Fibroblast of skin of right biceps (primary cell): ENCODE results near the gene SMIM38.

Experiments
- DNase-seq: peaks from one replicate; pipeline ENCODE4 v3.0.0-alpha.2; 2013

The SMIM38 gene

DNA sequence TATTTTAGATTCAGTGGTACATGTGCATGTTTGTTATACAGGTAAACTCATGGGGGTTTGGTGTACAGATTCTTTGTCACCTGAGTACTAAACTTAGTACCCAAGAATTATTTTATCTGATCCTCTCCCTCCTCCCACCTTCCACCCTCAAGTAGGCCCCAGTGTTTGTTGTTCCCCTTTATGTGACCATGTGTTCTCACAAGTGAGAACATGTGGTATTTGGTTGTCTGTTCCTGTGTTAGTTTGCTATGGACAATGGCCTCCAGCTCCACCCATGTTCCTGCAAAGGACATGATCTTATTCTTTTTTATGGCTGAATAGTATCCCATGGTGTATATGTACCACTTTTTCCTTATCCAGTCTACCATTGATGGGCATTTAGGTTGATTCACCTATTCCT is 6.8 kb downstream of the SMIM38 start:
- no peak for DNase-seq

DNA sequence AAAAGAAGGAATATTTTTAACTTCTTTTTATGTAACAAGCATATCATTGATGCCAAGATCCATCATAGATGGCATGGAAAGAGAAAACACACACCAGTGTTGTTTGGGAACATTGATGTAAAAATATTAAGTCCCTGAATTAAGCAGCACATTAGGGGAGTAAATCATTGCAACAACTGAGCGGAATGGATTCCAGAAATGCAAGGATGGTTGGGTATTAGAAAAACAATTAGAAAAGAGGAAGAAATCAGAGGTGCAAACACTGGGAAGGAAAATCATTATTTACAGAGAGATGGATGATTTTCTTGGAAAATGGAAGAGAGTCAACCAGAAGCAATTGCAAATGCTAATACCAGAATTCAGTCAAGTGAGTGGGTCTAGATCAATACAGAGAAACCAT is 8.1 kb downstream of the SMIM38 start:
- DNase-seq: no peak

DNA sequence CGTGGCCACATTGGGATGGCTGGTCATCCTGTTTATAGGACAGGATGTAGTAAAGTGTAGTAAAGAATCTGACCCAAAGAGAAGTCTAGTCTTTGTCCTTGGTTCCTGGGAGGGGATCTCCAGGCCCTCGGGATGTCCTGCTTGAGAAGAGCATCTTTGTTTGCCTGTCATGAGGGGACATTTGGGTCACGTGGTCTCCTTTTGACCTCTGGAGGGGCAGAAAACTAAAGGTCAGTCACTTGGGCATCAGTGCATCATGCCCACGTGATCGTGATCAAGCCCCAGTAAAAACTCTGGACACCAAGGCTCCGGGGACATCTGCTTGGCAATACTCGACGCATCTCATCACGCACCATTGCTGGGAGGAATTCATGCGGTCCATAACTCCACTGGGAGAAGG is 9.1 kb downstream of the SMIM38 start:
- DNase-seq: no peak

DNA sequence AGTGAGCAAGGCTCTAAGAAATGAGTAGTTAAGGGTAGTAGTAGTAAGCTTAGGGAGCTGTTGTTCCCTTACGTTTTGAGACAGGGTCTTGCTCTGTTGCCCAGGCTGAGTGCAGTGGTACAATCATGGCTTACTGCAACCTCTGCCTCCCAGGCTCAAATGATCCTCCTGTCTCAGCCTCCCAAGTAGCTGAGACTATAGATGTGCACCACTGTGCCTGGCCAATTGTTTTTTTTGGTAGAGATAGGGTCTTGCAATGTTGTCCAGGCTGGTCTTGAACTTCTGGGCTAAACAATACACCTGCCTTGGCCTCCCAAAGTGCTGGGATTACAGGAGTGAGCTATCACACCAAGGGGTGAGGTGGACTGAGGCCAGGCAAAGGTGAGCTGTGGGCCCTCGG is 10.0 kb downstream of the SMIM38 start:
- DNase-seq: no peak

DNA sequence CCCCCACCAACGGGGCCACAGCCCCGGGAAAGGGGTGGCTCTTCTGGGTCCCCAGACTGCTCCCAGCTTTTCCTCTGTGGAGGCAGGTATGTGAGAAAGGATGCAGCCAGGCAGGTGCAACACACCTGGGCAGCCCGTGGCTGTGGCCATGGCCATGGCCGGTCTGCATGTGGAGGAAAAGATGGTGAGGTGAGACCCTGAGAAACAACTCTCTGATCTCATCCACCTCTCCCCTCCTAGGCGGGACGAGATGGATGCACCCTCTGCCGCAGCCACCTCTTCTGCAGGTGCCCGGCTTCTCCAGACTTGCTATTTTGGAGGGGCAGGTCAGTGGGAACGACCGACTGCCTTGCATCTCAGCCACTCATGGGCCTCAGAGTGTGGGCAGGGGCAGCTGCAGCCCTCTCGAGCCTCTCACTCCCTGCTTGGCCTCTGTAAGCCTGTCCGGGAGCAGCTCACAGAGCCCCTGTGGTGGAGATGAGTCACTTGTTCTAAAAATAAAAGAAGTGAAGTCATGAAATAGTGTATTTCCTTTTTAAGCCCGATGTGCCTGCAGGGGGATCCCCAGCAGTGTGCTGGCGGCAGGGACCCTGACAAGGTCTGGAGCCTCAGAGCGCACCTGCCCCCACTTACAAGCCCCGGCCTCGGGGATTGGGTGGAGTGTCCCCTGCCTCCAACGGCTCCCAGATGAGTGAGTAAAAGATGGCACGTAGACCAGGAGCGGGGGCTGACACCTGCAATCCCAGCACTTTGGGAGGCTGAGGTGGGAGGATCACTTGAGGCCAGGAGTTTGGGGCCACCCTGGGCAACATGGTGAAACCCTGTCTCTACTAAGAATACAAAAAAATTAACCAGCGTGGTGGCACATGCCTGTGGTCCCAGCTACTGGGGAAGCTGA is 10.7 kb downstream of the SMIM38 start:
- DNase-seq: peak; percentile 86

DNA sequence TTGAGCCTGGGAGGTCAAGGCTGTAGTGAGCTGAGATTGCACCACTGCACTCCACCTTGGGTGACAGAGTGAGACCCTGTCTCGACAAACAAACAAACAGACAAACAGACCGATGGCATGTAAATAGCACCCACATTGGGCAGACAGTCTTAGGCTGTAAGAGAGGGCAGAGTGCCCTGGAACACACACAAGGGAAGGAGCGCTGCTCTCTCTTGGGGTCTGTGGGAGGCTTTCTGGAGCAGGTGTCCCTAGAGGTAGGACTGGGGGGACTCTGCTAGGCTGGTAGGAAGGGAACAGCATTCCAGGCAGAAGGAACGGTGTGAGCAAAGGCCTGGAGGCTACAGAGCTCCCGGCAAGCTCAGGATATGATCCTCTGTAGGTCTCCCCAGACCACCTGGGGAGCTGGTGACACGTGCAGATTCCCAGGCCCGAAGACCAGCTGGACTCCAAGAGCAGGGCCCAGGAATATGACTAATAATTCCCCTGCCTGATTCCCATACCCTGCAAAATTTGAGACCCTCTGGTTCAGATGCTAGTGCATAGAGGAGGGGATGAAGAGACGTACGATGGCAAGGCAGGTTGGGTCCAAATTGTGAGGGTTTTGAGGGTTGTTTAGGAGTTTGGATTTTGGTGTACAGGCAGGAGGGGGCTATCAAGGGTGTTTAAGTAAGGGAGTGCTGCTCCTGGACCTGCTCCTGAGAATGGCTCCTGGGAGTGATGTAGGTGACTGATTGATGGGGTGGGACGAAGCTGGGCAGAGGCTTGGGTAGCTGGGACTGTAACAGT is 11.6 kb downstream of the SMIM38 start:
- DNase-seq: no peak

DNA sequence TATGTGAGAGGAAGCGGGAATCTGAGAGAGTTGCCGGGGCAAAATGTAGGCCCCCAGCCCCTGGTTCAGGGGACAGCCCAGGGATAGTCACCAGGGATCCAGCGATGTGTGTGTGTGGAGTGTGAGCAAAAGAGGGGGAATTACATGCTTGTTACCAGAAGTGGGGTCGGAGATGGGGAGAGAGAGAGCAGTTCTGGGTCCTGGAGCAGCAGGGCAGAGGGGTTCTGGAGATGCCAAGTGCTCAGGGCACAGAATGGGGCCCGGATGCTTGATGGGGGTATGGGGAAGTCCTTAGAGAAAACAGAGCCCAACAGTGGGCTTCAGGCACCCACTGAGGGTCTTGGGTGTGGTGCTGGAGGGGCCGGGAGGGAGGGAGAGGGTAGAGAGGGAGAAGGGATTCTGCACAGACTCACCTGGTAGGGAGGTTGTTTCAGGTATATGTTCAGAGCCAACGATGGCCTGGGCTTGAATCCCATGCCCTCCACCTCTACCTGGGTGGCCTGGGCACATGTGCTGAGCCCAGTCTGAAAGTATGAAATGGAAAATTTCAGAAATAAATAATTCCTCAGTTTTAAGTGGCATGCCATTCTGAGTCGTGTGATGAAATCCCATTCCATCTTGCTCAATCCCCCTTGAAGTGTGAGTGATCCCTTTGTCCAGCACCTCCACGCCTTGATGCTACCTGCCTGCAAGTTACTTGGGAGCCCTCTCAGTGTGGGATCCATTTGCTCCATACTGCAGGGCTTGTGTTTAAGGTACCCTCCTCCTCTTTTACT is 12.4 kb downstream of the SMIM38 start:
- peak; percentile 31 for DNase-seq

DNA sequence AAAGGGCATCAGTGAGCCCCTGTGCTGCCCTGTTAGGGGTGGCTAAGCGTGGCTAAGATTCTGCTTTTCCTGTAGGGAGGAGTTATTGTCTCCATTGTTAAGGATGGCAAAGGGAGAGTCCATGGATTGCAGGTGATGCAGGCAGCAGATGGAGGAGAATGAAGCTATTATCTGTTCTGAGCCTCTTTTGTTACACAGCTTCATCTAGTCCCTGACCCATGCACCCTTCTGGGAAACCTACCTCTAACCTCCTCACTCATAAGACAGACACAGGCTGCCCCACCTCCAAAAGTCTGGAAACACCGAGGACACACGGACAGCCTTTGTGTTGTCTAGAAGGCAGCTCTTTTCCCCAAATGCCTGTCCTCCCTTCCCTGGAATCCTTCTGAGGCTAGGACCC is 13.7 kb downstream of the SMIM38 start:
- no peak for DNase-seq

DNA sequence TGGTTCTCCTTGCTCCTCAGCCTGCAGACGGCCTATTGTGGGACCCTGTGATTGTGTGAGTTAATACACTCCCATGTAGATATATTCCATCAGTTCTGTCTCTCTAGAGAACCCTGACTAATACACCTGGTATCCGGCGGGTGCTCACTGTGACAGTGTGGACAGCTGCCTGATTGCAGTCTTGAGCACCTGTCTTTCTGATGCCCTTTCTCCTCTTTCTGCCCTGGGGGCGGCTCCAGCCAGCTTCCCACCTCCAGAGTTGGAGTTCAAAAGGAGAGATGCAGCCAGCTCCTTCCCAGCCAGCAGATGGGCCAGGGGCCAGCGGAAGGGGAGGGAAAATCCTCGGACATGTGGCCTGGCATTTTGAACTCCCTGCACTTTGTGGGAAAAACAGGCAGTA is 15.0 kb downstream of the SMIM38 start:
- no peak for DNase-seq

DNA sequence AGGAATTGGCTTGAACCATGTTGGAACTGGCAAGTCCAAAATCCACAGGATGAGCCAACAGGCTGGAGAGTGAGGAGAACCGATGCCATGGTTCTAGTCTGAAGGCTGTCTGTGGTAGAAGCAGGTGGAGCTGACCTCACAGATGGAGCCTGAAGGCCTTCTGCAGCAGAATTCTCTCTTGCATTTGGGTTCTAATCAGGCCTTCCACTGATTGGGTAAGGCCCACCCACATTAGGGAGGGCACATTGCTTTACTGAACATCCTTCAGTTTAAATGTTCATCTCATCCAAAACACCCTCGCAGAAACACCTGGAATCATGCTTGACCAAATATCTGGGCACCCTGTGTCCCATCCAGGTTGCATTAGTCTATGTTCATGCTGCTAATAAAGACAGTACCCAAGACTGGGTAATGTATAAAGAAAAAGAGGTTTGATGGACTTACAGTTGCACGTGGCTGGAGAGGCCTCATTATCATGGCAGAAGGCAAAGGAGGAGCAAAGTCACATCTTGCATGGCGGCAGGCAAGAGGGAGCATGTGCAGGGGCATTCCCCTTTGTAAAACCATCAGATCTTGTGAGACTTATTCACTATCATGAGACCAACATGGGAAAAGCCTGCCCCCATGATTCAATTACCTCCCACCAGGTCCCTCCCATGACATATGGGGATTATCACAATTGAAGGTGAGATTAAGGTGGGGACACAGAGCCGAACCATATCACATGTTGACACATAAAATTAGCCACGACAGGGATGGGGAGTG is 15.9 kb downstream of the SMIM38 start:
- DNase-seq: no peak

DNA sequence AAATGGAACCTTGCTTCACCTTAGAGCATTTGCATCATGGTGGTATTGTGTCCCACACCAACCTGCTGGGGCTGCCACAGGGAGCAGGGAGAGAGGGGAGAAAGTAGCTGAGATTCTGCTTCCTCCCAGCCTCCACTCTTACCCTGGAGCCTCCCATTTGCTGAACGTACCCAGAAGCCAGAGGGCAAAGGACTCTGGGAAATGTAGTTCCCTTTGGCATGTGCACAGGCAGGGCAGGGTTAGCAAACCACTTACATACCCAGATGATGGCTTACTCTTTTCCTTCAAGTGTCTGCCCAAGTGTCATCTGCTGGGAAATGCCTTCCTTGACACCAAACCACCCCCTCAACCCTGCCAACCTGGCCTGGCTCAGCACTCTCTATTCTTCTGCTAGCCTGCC is 16.9 kb downstream of the SMIM38 start:
- DNase-seq: no peak

DNA sequence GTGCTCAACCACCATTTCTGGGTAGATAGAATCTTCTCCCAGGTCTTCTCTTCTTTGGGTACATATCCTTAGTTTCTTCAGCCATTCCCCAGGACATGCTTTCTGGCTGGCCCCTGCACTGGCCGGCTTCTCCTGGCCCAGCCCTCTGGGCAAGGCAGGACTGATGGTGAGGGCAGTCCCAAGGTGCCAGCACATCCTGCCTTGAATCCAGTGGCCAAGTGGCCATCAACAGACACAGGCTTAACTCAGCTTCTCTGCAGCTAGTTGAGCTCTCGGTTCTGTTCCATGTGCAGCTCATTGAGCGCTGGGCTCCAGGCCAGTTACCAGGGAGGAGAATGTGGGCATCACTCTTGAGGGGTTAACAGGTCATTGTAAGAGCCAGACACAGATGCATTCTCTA is 17.6 kb downstream of the SMIM38 start:
- DNase-seq: no peak

DNA sequence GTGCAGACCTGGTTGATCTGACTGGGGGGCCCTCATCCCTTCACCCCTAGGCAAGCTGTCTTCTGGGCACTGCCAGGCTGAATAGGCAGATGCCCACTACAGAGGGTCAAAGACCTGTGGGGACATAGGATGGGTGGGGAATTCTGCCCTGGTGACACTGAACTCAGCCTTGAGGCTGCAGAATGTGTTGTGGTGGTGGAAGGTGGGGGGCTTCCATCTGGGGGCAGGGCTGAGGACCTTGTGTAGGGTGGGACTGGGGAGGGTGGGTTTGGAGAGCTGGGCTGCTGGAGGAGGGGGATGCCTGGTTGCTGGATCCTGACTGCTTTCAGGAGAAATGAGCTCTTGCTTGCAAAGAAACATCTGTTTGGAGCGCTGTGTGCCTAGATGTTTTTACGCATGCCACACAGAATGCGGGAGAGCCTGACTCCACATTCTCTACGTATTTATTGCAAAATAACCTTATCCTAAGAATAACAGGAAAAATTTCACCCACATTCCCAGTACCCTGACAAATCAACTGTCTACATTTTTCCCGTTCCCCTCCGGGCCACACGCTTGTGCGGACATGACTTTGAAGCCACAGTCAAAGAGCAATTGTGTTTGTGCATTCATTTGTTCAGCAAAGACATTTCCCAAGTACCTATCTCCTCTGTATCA is 18.3 kb downstream of the SMIM38 start:
- peak; percentile 23 for DNase-seq

DNA sequence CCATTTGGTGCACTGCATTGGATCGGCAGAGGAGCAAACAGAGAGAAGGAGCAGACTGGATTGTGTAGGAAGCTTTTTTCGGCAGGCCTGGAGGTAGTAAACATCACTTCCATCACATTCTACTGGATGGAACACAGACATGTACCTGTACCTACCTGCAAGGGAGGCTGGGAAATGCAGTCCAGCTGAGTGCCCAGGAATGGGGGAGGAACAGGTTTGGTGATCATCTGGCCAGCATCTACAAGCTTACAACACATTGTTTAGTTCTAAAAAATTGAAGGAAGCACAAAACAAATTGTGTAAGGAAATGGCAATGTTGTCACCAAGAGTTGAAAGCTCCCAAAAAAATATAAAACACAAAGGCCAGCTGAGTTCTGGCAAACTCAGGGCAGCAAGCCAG is 19.1 kb downstream of the SMIM38 start:
- no peak for DNase-seq

DNA sequence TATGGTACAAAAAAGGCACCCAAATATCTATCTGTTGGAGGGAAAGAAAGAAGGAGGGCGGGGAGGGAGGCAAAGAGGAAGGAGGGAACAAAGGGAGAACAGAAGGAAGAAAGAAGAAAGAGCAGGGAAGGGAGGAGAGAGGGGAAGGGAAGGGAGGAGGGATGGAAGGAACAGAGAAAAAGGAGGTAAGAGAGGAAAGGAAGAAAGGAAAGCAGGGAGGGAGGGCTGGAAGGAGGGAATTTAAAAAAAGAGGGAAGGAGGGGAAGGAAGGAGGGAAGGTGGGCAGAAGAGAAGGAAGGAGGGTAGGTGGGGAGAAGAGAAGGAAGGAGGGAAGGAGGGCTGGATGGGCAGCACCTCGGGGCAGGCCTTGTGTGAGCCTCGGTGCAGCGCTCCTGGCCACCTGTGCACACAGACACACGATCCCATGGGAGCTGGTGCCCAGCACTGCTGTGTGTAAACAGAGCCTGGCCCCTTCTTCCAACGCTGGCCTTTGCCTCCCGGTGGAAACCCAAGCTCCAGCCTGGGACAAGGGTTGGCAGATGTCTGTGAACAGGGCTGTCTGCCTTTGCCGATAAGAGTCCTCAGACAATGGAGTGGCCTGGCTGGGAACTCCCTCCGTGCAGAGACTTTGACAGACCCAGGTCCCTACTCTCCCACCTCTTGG is 23.2 kb downstream of the SMIM38 start:
- no peak for DNase-seq

DNA sequence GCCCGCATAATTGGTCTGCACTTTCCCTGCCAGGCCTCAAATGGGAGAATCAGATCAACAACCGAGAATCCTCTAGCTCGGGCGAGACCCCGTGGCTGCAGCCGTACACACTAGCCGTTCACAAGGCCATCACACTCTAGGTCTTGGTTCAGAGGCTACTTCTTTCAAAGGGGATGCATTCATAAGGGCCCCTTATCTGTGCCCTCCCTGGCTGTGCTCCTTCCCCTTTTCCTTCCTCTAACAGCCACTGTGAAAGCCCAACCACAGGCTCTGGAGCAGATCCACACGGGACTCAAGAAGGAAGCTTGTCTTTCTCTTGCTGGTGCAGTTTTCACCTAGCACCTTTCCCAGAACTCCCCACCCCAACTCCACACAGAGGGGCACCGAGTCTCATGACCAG is 24.5 kb downstream of the SMIM38 start:
- DNase-seq: no peak

DNA sequence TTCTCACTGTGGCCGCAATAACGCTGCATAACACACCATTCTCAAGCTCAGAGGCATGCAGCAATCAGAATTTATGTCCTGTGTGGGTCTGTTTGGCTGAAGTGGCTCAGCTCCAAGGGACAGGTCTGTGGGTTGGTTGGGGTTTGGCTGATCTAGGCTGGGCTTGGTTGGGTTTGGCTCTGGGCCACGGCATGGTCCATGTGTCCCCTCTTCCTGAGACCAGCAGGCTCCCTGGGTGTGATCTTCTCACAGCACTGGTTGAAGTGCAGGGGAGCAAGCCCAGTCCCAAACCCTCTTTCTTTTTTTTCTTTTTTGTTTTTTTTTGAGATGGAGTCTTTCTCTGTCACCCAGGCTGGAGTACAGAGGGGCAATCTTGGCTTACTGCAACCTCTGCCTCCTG is 25.0 kb downstream of the SMIM38 start:
- DNase-seq: no peak

DNA sequence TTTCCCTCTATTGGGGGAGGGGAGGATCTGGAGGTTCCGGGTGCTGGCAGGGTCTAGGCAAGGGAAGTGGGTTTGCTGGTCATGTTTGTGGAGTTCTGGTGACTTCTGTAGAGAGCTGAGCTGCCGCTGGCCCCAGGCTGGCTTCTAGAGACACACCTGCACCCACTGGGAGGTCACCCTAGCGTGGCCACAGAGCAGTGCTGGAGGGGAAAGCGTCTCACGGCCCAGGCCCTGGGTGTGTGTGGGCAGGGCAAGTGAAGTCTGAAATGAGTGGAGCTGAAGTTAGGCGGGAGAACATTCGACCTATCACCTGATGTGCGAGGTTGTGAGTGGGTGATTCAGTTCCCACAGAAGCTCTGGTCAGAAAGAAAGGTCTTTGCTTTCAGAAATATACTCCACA is 27.9 kb downstream of the SMIM38 start:
- DNase-seq: no peak

DNA sequence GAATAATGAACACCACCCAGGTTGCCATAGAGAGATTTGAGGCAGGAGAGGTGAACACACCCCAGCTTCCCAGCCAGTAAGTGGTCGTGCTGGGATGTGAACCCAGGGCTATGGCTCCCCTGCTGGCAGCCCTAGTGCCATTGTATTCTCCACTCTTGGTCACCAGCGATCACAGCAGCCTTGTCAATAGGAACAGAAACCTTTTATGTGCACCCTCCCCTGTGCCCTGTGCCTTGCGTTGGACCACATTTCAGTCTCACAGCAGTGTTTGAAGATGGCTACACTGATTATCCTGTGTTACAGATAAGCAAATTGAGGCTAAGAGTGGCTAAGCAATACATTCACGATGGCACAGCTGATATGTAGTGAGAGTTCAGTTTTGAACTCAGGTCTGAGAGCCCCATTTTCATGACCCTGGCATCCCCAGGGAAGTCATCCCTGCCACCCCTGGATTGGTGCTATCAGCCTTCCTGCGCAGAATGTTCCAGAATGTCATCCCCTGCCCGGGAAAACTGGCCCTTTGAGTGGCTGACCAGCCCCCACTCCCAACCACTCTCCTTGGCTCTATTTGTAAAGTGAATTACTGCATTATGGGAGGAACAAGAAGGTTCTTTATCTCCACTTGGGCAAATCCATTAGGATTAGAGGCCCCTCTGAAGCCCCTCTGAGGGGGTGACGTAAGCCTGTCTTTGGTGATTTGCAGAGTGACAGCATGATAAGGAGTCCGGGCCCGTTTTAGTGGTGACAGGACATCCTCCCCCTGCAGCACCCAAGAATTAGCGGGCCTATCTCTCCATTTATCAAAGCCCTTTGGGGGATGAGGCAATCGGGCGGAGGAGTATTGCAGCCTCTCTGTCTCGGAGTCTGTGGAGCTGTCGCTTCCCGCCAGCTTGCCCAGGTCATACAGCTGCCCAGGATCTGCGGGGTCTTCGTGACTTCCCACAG is 30.9 kb downstream of the SMIM38 start:
- no peak for DNase-seq

DNA sequence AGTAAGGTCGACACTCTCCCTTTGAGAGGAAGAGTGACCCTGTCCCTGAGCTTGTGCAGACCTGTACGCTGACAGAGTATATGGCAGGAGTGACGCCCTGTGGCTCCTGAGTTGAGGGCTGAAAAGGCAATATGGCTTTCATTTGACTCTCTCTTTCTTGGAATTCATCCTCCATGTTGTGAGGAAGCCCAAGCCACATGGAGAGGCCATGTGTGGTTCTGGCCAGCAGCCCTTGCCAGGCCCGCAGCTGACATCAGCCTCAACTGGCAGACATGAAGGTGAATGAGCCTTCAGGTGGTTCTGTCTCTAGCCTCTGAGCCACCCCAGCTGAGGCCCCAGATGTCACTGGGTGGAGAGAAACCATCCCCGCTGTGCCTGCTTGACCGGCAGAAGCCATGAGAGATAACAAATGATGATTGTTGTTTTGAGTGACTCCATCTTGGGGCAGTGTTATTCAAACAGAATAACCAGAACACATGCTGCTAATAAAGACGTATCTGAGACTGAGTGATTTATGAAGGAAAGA is 31.9 kb downstream of the SMIM38 start:
- no peak for DNase-seq
